K562 (cell line): ENCODE data around the gene FBLN2. TPM values are rescaled to one million over a fixed set of nuclear protein-coding genes. Genes with fewer than 3 reads are reported as not detected.

Source experiments
- ATAC-seq: fragments of 200-7000 bp; cut with Tn5 transposase; 3 replicates; pipeline ENCODE4 v1.9.1; 2020; ENCODE audit warnings: moderate library complexity
- BruUV-seq: library from RNA; stranded (reverse); fragments of 400-500 nt; replicated peaks from 2 replicates; lab custom pipeline; 2021; lab: Mats Ljungman, UMichigan
- CTCF ChIA-PET: fragments of 300-600 bp; formaldehyde crosslinking; extraction: SDS; loops from one replicate; lab custom pipeline; 2021; ENCODE audit warnings: low intra/inter-chr PET ratio; lab: Yijun Ruan, JAX
- POLR2A ChIA-PET: fragments of 300-600, 350-650 bp; sonication (Branson Sonifier 250); formaldehyde crosslinking; extraction: SDS; loops from one replicate; lab custom pipeline; 2021; ENCODE audit warnings: antibody characterized with exemption, inconsistent platforms; lab: Yijun Ruan, JAX
- DNase-seq, 4 experiments: peaks; one replicate each; pipeline versions ENCODE4 v3.0.0 to v3.0.0-alpha.2; 2011 to 2018; ENCODE audit warnings: low spot score in 3 of 4, mixed read lengths in 3 of 4; ENCODE audit errors: extremely low read depth in 1 of 4
- FAIRE-seq: peaks from 2 replicates; lab custom pipeline; 2011; peaks lifted over from hg19 to GRCh38; lab: Jason Lieb, UNC
- H2AFZ ChIP-seq: 2 replicates; pipeline ENCODE4 v1.6.0; 2011; ENCODE audit warnings: low read depth, low read length, control low read depth, inconsistent platforms
- H3K27ac ChIP-seq: fragments of 200-600 bp; 3 replicates; pipeline ENCODE4 v1.8.0; 2011; ENCODE audit warnings: low read depth, mild to moderate bottlenecking, control low read depth, inconsistent platforms, low read length, moderate library complexity, mixed read lengths; ENCODE audit errors: extremely low read depth
- H3K27me3 ChIP-seq, 2 experiments: fragments of 300-600 bp in 1 of 2; 2 replicates in 1 of 2; 3 replicates in 1 of 2; pipeline versions ENCODE4 v1.6.0 to v1.8.0; 2011; ENCODE audit warnings: inconsistent platforms in 2 of 2, low read length in 2 of 2, mild to moderate bottlenecking in 1 of 2, mixed read lengths in 1 of 2, moderate library complexity in 1 of 2; ENCODE audit not compliant: control insufficient read depth in 2 of 2, insufficient read depth in 2 of 2
- H3K36me3 ChIP-seq: fragments of 300-600 bp; 3 replicates; pipeline ENCODE4 v1.8.0; 2011; ENCODE audit warnings: mild to moderate bottlenecking, low read length, inconsistent platforms; ENCODE audit not compliant: control insufficient read depth, insufficient read depth
- H3K4me1 ChIP-seq, 2 experiments: fragments of 200-600 bp in 1 of 2; replicated peaks in 1 of 2; 2 replicates in 1 of 2; 3 replicates in 1 of 2; pipeline versions ENCODE4 v1.5.1 to v1.8.0; 2011; ENCODE audit warnings: inconsistent platforms in 2 of 2, low read length in 2 of 2, mild to moderate bottlenecking in 1 of 2, mixed read lengths in 1 of 2, moderate library complexity in 1 of 2; ENCODE audit not compliant: control insufficient read depth in 2 of 2, insufficient read depth in 2 of 2
- H3K4me2 ChIP-seq: 2 replicates; pipeline ENCODE4 v1.6.1; 2011; ENCODE audit warnings: low read length, control low read depth, inconsistent platforms, mixed read lengths; ENCODE audit not compliant: insufficient read depth
- H3K4me3 ChIP-seq: fragments of 200-600 bp; sonication (generic), shearing (Covaris generic); 2 replicates; pipeline ENCODE4 v1.5.1; 2016; ENCODE audit warnings: control low read depth, inconsistent platforms
- H3K79me2 ChIP-seq: fragments of 200-600 bp; 3 replicates; pipeline ENCODE4 v1.8.0; 2011; ENCODE audit warnings: low read length, inconsistent platforms; ENCODE audit not compliant: control insufficient read depth, insufficient read depth
- H3K9ac ChIP-seq, 2 experiments: 2 replicates each; pipeline versions ENCODE4 v1.6.0 to v1.6.1; 2011; ENCODE audit warnings: low read depth in 2 of 2, low read length in 2 of 2, control low read depth in 1 of 2, inconsistent platforms in 1 of 2, mild to moderate bottlenecking in 1 of 2, mixed read lengths in 1 of 2; ENCODE audit not compliant: insufficient read depth in 1 of 2
- H3K9me1 ChIP-seq: one replicate; pipeline ENCODE4 v1.6.0; 2011; ENCODE audit warnings: inconsistent platforms, mild to moderate bottlenecking, low read length, moderate library complexity; ENCODE audit not compliant: control insufficient read depth, insufficient read depth
- H3K9me3 ChIP-seq: replicated peaks from 2 replicates; pipeline ENCODE4 v1.5.1; 2011; ENCODE audit warnings: low read depth, low read length, inconsistent platforms; ENCODE audit not compliant: control insufficient read depth, insufficient read depth
- H4K20me1 ChIP-seq: replicated peaks from 2 replicates; pipeline ENCODE4 v1.6.1; 2011; ENCODE audit warnings: low read length, inconsistent platforms, mixed read lengths; ENCODE audit not compliant: control insufficient read depth, insufficient read depth
- FOS ChIP-seq: IDR thresholded peaks from 3 replicates; pipeline ENCODE4 v1.6.1; 2011; ENCODE audit not compliant: insufficient read length; ENCODE audit errors: extremely low read depth
- MECOM ChIP-seq: fragments of 250-450 bp; sonication (Bioruptor Pico); IDR thresholded peaks from 2 replicates; pipeline ENCODE4 v1.8.0; 2022; ENCODE audit warnings: inconsistent platforms
- RBM25 ChIP-seq: fragments of 200-400 bp; formaldehyde crosslinking; IDR thresholded peaks from 2 replicates; pipeline ENCODE4 v1.6.1; 2018; ENCODE audit warnings: low read length, low read depth, moderate library complexity; ENCODE audit not compliant: severe bottlenecking
- RFX1 ChIP-seq: fragments of 450-650 bp; IDR thresholded peaks from 2 replicates; pipeline ENCODE4 v1.6.1; 2016; ENCODE audit warnings: mild to moderate bottlenecking, moderate library complexity
- TARDBP ChIP-seq: fragments of 450-650 bp; IDR thresholded peaks from 2 replicates; pipeline ENCODE4 v1.6.1; 2016
- ZBTB40 ChIP-seq, 2 experiments: fragments of 450-650 bp in 1 of 2; sonication (generic) in 1 of 2; formaldehyde crosslinking in 1 of 2; IDR thresholded peaks; 2 replicates each; pipeline versions ENCODE4 v1.7.1 to v1.9.0; 2016 to 2022; ENCODE audit warnings: inconsistent platforms in 1 of 2, mild to moderate bottlenecking in 1 of 2, missing genetic modification reagents in 1 of 2
- ZFP1 ChIP-seq: fragments of 450-650 bp; formaldehyde crosslinking; IDR thresholded peaks from 2 replicates; pipeline ENCODE4 v1.4.0; 2020; ENCODE audit warnings: mild to moderate bottlenecking, mixed read lengths
- ZFPM2 ChIP-seq: fragments of 250-450 bp; sonication (Bioruptor Pico); IDR thresholded peaks from 2 replicates; pipeline ENCODE4 v1.5.1; 2022; ENCODE audit warnings: mild to moderate bottlenecking
- ZNF184 ChIP-seq: sonication (generic); formaldehyde crosslinking; IDR thresholded peaks from 2 replicates; pipeline ENCODE4 v1.5.0; 2020; ENCODE audit warnings: missing genetic modification reagents
- ZNF57 ChIP-seq: fragments of 450-650 bp; formaldehyde crosslinking; IDR thresholded peaks from 2 replicates; pipeline ENCODE4 v1.4.0; 2020; ENCODE audit warnings: mild to moderate bottlenecking, moderate library complexity
- ZNF589 ChIP-seq: fragments of 200-800 bp; sonication (Bioruptor generic); IDR thresholded peaks from 2 replicates; pipeline ENCODE4 v1.6.1; 2016; ENCODE audit warnings: low read depth, missing genetic modification characterization, missing compliant biosample characterization
- ZNF76 ChIP-seq: fragments of 250-450 bp; sonication (Bioruptor Pico); IDR thresholded peaks from 2 replicates; pipeline ENCODE4 v1.4.0; 2020; ENCODE audit warnings: mild to moderate bottlenecking, moderate library complexity, borderline replicate concordance
- WGBS: fragments of 100-300 bp; shearing (Covaris generic); methylation state at CpG from one replicate; pipeline ENCODE4 v1.1.6; 2016; ENCODE audit warnings: low coverage, mixed read lengths; ENCODE audit not compliant: insufficient coverage; ENCODE audit errors: missing lambda C conversion rate; 5-methylcytosine and 5-hydroxymethylcytosine counted together
- in situ Hi-C: fragments of 300-500 bp; cut with MboI; formaldehyde crosslinking; loops from 4 replicates; pipeline ENCODE4 v1.15.0; 2018; ENCODE audit warnings: inconsistent platforms, mixed read lengths
- intact Hi-C: fragments of 100-400 bp; cut with micrococcal nuclease; formaldehyde crosslinking; loops from 2 replicates; pipeline ENCODE4 v1.14.2; 2022
- polyA plus RNA-seq, 8 experiments: library from polyadenylated mRNA; depleted of rRNA in 4 of 8; stranded (reverse) in 5 of 8; unstranded in 3 of 8; fragments of >200 nt; fragmentation: Nextera tagmentation in 2 of 8; fragmentation: Illumina TruSeq in 1 of 8; extraction: Ambion mirVana in 2 of 8; extraction: Trizol in 1 of 8; gene quantifications; 2 replicates each; pipeline versions ENCODE4 v1.2.1 to v1.2.3, GENCODE V29; 2011 to 2014; ENCODE audit warnings: inconsistent platforms in 1 of 8, missing spikeins in 1 of 8
- total RNA-seq, 7 experiments: library from RNA; depleted of rRNA in 6 of 7; stranded (reverse); fragments of >200 nt in 6 of 7; fragmentation: Illumina TruSeq in 2 of 7; extraction: Trizol in 2 of 7; gene quantifications; 2 replicates each; pipeline versions ENCODE4 v1.2.1 to v1.2.3, GENCODE V29; 2011 to 2021; ENCODE audit warnings: low replicate concordance in 1 of 7

The FBLN2 gene
- total and polyA plus RNA-seq, 9 of the 15 experiments (the other 6 are each of a cell fraction or from before 2014, with no cell fraction given), result 0.03 to 0.10 (median 0.04) TPM; not detected in 6

- peak overlapping the region; percentile 42 for H2AFZ ChIP-seq
- 31% methylated on average over 15 of the region's 15 CpGs for WGBS
Measured at GRCh38 chr3:13654330-13655060, 105.6 kb downstream of the FBLN2 start.

More at GRCh38 chr3:13654330-13655060, 105.6 kb downstream of the FBLN2 start:
- no peak for FAIRE-seq
- Histone ChIP-seq H3K4me3 (no peak overlapping the region), H3K36me3 (no peaks in the 10 kb centered on the region), H3K4me1 (peaks cover 25 to 44% of the 10 kb centered on the region in 2 experiments; a peak in 4 of 5 replicates), H3K4me2 (peak overlapping the region; percentile 19; the same call in 1 of the 2 replicates), H3K79me2 (no peaks in the 10 kb centered on the region), H4K20me1 (peaks cover 12% of the 10 kb centered on the region), H3K27ac (no peak overlapping the region), H3K9me3 (no peaks in the 10 kb centered on the region), H3K9me1 (peaks cover 5% of the 10 kb centered on the region)
- ChIA-PET POLR2A (interaction anchor here (0.7 to 1.6 kb wide), 5 partner anchors 12 to 227 kb away, joined by 3 read pairs; no protein-coding TSS in a partner anchor), CTCF (interaction anchor here (0.6 to 2.3 kb wide), 5 partner anchors 158 to 1266 kb away, joined by 3 to 13 read pairs (median 3); no protein-coding TSS in a partner anchor)
- DNase-seq, result peak in 2 of 4 experiments; percentile 47 to 49
- no peak for ATAC-seq
- no TSS peak for BruUV-seq
- intact Hi-C loops, result loop anchor here (10.0 kb wide), 2 partner anchors 370 to 470 kb away; partner anchors contain the start of genes CHCHD4 and TMEM43
- TF ChIP-seq RFX1 (peak; percentile 87), RBM25 (no peak), MECOM (CRISPR knock-in tag) (no peak), ZNF184 (CRISPR knock-in tag) (0 out of 2 replicates have a peak, but pooled peaks have one; percentile 15), ZFPM2 (CRISPR knock-in tag) (no peak), TARDBP (no peak), ZNF57 (CRISPR knock-in tag) (no peak), FOS (no peak), ZFP1 (CRISPR knock-in tag) (no peak), ZBTB40 (IDR thresholded peaks at IDR 0.05) (no peak), ZBTB40 (CRISPR knock-in tag; IDR thresholded peaks at IDR 0.05) (no peak), ZNF589 (CRISPR knock-in tag) (no peak), ZNF76 (CRISPR knock-in tag) (no peak)
- TF ChIP-seq, all 486 proteins: peak for 2
- Histone ChIP-seq H3K9ac (peak overlapping the region in 1 of 2 experiments; percentile 82; a peak in 3 of 4 replicates), H3K27me3 (peaks cover 2 to 29% of the 10 kb centered on the region in 2 experiments; a peak in 3 of 5 replicates)
- in situ Hi-C loops, result loop anchor here (5.0 to 25.0 kb wide), 2 partner anchors 233 to 1258 kb away; no protein-coding TSS in a partner anchor
